ENCODE data around the gene CAD.

Gene CAD

DNA sequence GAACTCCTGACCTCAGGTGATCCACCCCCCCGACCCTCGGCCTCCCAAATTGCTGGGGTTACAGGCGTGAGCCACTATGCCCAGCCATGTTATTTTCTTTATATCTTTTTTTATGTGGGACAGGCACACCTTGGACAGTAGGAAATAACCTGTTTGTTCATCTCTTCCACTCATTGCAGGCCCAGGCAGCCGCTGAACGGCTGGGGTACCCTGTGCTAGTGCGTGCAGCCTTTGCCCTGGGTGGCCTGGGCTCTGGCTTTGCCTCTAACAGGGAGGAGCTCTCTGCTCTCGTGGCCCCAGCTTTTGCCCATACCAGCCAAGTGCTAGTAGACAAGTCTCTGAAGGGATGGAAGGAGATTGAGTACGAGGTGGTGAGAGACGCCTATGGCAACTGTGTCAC lies 8.4 kb downstream of the CAD start:
- DNase-seq (ENCODE audit: low read depth in 2 of 2) = no peak

- DNase-seq (ENCODE audit: low read depth in 2 of 2) = no peak
These were observed 10.3 kb downstream of the CAD start for GRCh38 chr2:27227501-27227900.

DNA sequence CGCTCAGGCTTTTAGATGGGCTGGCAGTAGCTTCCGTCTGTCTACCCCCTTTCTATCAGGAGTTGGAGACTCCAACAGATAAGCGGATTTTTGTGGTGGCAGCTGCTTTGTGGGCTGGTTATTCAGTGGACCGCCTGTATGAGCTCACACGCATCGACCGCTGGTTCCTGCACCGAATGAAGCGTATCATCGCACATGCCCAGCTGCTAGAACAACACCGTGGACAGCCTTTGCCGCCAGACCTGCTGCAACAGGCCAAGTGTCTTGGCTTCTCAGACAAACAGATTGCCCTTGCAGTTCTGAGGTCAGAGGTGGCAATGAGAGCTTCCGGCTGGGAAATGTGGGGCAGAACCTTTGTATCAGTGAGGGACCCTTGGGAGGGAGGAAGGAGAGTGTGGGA lies 14.8 kb downstream of the CAD start:
- DNase-seq (ENCODE audit: low read depth in 2 of 2) = no peak

DNA sequence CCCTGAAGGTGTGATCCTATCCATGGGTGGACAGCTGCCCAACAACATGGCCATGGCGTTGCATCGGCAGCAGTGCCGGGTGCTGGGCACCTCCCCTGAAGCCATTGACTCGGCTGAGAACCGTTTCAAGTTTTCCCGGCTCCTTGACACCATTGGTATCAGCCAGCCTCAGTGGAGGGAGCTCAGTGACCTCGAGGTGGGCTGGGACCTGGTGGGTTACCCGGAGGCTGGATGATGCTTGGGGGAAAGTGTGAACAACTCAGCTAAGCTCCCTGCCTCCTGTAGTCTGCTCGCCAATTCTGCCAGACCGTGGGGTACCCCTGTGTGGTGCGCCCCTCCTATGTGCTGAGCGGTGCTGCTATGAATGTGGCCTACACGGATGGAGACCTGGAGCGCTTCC lies 16.2 kb downstream of the CAD start:
- DNase-seq (ENCODE audit: low read depth in 2 of 2) = no peak

DNA sequence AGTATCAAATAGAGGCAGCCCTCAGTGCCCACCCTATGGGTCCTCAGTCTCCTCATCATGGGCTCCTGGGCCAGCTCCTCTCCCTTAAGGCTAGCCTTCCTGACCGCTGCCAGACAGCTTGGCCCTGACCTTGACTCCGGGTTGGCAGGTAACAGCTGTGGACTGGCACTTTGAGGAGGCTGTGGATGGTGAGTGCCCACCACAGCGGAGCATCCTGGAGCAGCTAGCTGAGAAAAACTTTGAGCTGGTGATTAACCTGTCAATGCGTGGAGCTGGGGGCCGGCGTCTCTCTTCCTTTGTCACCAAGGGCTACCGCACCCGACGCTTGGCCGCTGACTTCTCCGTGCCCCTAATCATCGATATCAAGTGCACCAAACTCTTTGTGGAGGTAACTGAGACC lies 19.0 kb downstream of the CAD start:
- no peak for DNase-seq (ENCODE audit: low read depth in 2 of 2)

GRCh38 chr2:27236626-27237025 lies 19.5 kb downstream of the CAD start:
- DNase-seq (ENCODE audit: low read depth in 2 of 2) = no peak

- no peak for DNase-seq (ENCODE audit: low read depth in 2 of 2)
These were observed 20.3 kb downstream of the CAD start for GRCh38 chr2:27237341-27237945.

DNA sequence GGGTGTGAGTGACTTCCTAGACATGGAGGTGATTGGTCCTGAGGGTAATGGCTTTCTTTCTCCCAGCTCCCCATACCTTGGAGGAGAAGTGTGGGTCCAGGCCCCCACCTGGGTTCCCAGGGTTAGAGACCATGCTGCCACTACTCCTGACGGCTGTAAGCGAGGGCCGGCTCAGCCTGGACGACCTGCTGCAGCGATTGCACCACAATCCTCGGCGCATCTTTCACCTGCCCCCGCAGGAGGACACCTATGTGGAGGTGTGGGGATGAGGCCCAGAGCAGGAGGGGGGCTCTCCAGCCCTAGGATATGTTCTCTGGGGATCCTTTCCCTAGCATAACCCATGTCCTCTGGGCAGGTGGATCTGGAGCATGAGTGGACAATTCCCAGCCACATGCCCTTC lies 21.8 kb downstream of the CAD start:
- DNase-seq (ENCODE audit: low read depth in 2 of 2) = no peak

GRCh38 chr2:27240406-27240805 lies 23.2 kb downstream of the CAD start:
- no peak for DNase-seq (ENCODE audit: low read depth in 2 of 2)

- DNase-seq (ENCODE audit: low read depth in 2 of 2) = no peak
These were observed 24.8 kb downstream of the CAD start for GRCh38 chr2:27241761-27242613.

GRCh38 chr2:27242614-27242951 lies 25.4 kb downstream of the CAD start:
- DNase-seq (ENCODE audit: low read depth in 2 of 2) = no peak

DNA sequence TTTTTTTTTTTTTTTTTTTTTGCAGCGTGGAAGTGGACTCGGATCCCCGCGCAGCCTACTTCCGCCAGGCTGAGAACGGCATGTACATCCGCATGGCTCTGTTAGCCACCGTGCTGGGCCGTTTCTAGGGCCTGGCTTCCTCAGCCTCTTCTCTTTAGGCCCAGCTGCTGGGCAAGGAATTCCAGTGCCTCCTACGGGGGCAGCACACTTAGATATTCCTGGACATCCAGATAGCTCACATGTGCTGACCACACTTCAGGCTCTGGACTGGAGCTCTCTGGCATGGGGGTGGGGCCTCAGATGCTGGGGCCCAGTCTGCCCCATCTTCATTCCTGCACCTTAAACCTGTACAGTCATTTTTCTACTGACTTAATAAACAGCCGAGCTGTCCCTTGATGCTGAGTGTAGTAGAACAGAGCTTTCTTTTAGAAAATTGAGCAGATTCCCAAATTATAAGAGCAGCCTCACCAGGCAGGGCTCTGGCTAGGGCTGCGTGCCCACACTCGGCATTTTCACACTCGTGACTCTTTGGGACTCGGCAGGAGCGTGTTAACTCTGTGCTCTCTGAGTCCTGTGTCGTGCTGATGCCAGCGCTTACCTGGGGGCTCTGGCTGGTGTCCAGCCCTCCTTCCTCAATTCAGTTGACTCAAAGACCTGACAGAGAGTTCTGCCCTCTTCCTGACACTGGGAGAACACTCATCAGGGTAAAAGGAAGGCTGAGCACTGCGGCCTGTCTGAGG lies 26.4 kb downstream of the CAD start:
- no peak for DNase-seq (ENCODE audit: low read depth in 2 of 2)

DNA sequence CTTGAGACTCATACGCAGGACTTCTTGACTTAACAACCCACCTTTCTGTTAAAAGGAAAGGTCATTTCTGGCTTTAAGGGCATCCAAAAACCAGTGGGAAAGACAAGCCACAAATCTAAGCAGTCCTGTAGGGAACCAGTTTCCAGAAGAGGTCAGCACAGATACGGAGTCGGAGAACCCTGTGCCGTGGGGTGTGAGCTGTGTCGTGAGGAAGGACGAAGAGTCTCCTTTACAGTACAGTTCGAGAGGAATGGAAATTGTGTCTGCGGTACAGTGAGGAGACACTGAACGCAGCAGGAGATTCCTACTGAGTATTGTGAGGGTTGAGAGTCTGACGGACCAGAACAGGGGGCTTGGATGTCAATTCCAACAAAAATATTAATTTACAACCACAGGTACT lies 27.9 kb downstream of the CAD start:
- no peak for DNase-seq (ENCODE audit: low read depth in 2 of 2)

- no peak for DNase-seq (ENCODE audit: low read depth in 2 of 2)
These were observed 28.5 kb downstream of the CAD start for GRCh38 chr2:27245626-27246025.

DNA sequence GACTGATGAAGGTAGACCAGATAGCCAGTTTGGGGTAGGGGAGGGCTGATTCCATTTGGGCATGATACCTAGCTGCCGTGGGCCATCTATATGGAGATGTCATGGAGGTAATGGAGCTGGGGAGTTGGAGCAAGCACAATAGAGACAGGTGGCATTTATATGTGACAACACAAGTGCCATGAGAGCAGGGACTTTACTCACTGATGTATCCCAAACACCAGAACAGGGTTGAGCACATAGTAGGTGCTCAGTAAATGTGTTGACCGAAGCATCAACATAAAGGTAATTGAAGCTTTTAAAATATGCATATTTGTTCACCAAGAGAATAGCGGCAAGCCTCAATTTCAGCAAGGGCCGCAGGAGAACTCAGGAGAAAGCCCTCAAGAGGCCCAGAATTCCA lies 30.7 kb downstream of the CAD start:
- DNase-seq (ENCODE audit: low read depth in 2 of 2) = no peak

DNA sequence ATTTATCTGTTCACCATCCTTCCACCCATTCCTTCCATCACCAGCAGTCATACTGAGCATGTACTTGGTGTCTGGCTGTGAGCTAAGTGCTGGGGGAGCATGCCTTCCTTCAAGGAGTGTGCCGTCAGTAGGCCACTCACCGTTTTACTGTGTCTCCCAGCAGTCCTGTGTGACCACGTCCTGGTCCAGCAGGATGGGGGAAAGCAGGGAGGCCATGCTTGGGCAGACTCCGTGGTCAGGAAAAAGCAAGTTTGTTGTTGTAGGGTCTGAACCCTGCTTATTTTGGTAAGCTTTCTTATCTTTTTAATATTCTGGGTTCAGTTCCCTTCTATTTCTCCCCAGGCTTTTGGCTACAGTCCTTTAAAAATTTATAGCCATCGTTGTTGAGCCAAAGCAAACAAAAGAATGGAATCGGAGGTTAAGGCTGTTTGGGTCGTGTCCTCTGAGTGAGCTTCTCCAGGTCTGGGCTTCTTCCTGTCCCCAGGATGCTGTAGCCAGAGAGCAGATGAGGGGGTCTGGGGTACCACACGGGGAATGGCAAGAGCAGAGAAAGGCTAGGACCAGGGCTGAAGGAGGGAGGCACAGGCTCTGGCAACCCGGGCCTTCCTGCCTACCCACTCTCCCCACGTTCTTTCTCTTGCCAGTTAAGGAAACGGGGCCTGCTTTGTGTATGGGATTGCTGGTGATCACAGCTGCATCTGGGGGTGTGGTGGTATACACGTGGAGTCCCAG lies 32.2 kb downstream of the CAD start:
- no peak for DNase-seq (ENCODE audit: low read depth in 2 of 2)

DNA sequence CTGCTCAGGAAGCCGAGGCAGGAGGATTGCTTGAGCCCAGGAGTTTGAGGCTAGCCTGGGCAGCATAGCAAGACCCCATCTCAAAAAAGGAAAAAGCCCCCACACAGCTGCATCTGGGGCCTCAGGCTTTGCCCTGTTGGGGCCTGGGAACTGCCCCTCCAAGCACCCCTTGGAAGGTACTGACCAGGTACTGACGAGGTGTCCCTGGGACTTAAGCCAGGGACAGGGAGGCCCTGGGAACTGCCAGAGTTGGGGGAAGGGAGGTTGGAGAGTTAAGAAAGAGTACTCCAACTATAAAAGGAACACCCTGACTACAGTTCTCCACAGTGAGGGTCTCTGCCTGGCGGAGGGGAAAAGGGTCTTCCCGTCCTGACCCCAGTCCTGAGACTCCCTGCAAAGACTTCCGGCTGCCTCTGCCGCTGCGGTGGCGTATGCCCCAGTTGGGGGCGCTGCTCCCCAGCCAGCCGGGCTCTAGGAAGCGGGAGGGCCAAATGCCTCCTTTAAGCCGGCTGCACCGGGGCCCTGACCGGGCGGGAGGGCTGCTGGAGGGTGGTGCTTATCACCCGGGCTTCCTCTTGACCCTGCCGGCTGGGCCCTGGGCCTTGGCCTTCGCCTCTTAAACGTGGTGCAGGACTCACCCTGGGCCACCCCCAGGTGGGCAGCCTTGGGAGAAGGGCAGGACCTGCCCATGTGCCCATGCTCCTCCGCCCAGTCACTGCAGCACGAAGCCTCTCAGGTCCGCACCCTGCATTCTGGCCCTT lies 32.9 kb downstream of the CAD start:
- DNase-seq (ENCODE audit: low read depth in 2 of 2) = peak; percentile 26 to 49

DNA sequence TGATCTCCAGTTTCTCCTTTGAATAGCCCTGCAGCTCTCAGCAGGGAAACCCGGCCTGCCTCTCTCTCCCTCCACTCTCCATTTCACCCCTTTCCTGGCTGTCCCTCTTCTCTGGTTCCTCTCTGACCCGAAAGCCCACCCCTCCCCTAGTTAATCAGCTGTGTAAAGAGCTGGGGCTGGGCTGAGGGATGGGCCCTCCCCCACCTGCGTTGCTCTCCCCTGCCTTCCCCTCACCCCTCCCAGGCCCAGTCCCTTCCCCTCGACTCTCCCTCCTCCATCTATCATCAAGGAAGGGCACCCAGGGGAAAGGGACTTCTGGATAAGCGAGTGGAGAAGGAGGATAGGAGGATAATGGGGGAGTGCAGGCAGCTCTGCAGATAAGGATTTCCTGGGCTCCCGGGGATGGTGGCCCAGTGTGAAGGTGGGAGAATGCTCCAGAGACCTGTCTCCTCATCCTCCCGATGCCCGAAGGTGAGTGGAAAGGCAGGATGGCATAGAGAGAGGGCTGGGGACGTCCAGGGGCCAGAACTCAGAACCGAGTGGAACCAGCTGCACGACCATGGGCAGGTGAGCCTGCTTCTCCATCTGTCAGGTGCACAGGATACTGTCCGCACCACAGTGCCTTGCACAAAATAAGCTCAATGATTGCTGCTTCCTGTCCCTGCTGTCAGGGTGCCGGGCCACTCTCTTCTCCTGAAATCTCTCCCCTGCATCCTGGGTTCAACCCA lies 33.6 kb downstream of the CAD start:
- DNase-seq (ENCODE audit: low read depth in 2 of 2) = no peak

GRCh38 chr2:27251766-27252165 lies 34.6 kb downstream of the CAD start:
- DNase-seq (ENCODE audit: low read depth in 2 of 2) = no peak

GRCh38 chr2:27255187-27255586 lies 38.0 kb downstream of the CAD start:
- DNase-seq (ENCODE audit: low read depth in 2 of 2) = no peak

GRCh38 chr2:27255660-27256059 lies 38.5 kb downstream of the CAD start:
- DNase-seq (ENCODE audit: low read depth in 2 of 2) = no peak

Data from activated CD4-positive, alpha-beta T cell treated with anti-CD3 and anti-CD28 coated beads for 24 hours (primary cell).